GM12878 (cell line): ENCODE measurements around the gene MAST4. TPM values are rescaled to one million over a fixed set of nuclear protein-coding genes. Genes with fewer than 3 reads are reported as not detected.

ENCODE experiments used
- ATAC-seq: fragments of 200-7000 bp; cut with Tn5 transposase; 3 replicates; pipeline ENCODE4 v1.9.1; 2020; ENCODE audit warnings: mild to moderate bottlenecking, moderate library complexity
- BruUV-seq: library from RNA; stranded (reverse); fragments of 400-500 nt; replicated peaks from 2 replicates; lab custom pipeline; 2021; lab: Mats Ljungman, UMichigan
- CTCF ChIA-PET: fragments of 300-600 bp; sonication (Branson Sonifier 250); formaldehyde crosslinking; extraction: SDS; loops from one replicate; lab custom pipeline; 2021; ENCODE audit warnings: inconsistent platforms; lab: Yijun Ruan, JAX
- POLR2A ChIA-PET: fragments of 350-600 bp; formaldehyde crosslinking; extraction: SDS; loops from one replicate; lab custom pipeline; 2021; ENCODE audit warnings: inconsistent platforms; lab: Charles Lee
- RAD21 ChIA-PET: fragments of 300-600 bp; sonication (Branson Sonifier 250); formaldehyde crosslinking; loops from one replicate; lab custom pipeline; 2023; ENCODE audit warnings: antibody characterized with exemption; ENCODE audit not compliant: unreplicated experiment; lab: Charles Lee
- SMC1A ChIA-PET: fragments of 300-600 bp; sonication (Branson Sonifier 250); formaldehyde crosslinking; loops from one replicate; lab custom pipeline; 2023; ENCODE audit not compliant: unreplicated experiment, uncharacterized antibody; lab: Charles Lee
- DNase-seq: peaks from one replicate; pipeline ENCODE4 v3.0.0-alpha.2; 2011; ENCODE audit warnings: low read depth, low spot score
- FAIRE-seq: peaks from 3 replicates; lab custom pipeline; 2011; peaks lifted over from hg19 to GRCh38; lab: Jason Lieb, UNC
- H2AFZ ChIP-seq: 2 replicates; pipeline ENCODE4 v1.6.0; 2011; ENCODE audit warnings: low read depth, low read length, control low read depth; ENCODE audit not compliant: control insufficient read depth
- H3K27ac ChIP-seq: 2 replicates; pipeline ENCODE4 v1.5.1; 2011; ENCODE audit warnings: control low read depth; ENCODE audit not compliant: control insufficient read depth, insufficient read depth
- H3K27me3 ChIP-seq, 2 experiments: replicated peaks in 1 of 2; 2 replicates each; pipeline versions ENCODE4 v1.6.0 to v1.6.1; 2011; ENCODE audit warnings: low read length in 1 of 2; ENCODE audit not compliant: control insufficient read depth in 2 of 2, insufficient read depth in 2 of 2
- H3K36me3 ChIP-seq, 2 experiments: 2 replicates each; pipeline ENCODE4 v1.5.1; 2011; ENCODE audit warnings: low read length in 1 of 2; ENCODE audit not compliant: control insufficient read depth in 2 of 2, insufficient read depth in 2 of 2
- H3K4me1 ChIP-seq: 2 replicates; pipeline ENCODE4 v1.6.1; 2011; ENCODE audit warnings: mild to moderate bottlenecking, low read length, moderate library complexity, mixed read lengths; ENCODE audit not compliant: control insufficient read depth, insufficient read depth
- H3K4me2 ChIP-seq: 2 replicates; pipeline ENCODE4 v1.6.0; 2011; ENCODE audit warnings: control low read depth; ENCODE audit not compliant: control insufficient read depth, insufficient read depth
- H3K4me3 ChIP-seq: fragments of 200-600 bp; sonication (generic); 2 replicates; pipeline ENCODE4 v1.5.1; 2016
- H3K79me2 ChIP-seq: 2 replicates; pipeline ENCODE4 v1.6.0; 2011; ENCODE audit warnings: low read length; ENCODE audit not compliant: control insufficient read depth, insufficient read depth
- H3K9ac ChIP-seq: 2 replicates; pipeline ENCODE4 v1.8.0; 2011; ENCODE audit warnings: low read length, control low read depth, mixed read lengths; ENCODE audit not compliant: control insufficient read depth, insufficient read depth
- H3K9me3 ChIP-seq: replicated peaks from 3 replicates; pipeline ENCODE4 v1.5.1; 2011; ENCODE audit warnings: mild to moderate bottlenecking, low read length; ENCODE audit not compliant: control insufficient read depth, insufficient read depth
- H4K20me1 ChIP-seq: 2 replicates; pipeline ENCODE4 v1.6.0; 2011; ENCODE audit not compliant: control insufficient read depth, insufficient read depth
- ASH2L ChIP-seq: fragments of 300-600, 200-600 bp; sonication (generic); IDR thresholded peaks from 2 replicates; pipeline ENCODE4 v1.6.1; 2017; ENCODE audit warnings: low read depth, mild to moderate bottlenecking, borderline replicate concordance
- NBN ChIP-seq: fragments of 450-650 bp; IDR thresholded peaks from 2 replicates; pipeline ENCODE4 v1.6.1; 2016
- NR2C2 ChIP-seq: IDR thresholded peaks from 2 replicates; pipeline ENCODE4 v1.6.1; 2011; ENCODE audit warnings: borderline replicate concordance, low read depth; ENCODE audit not compliant: control insufficient read depth, insufficient read length
- SPI1 ChIP-seq: IDR thresholded peaks from 2 replicates; pipeline ENCODE4 v1.6.1; 2011; ENCODE audit warnings: low read depth, mild to moderate bottlenecking, low read length, moderate library complexity, borderline replicate concordance; ENCODE audit not compliant: insufficient read depth
- STAT3 ChIP-seq: IDR thresholded peaks from 2 replicates; pipeline ENCODE4 v1.6.1; 2011; ENCODE audit warnings: low read depth, low read length, improper control_type of control experiment
- SUPT20H ChIP-seq: IDR thresholded peaks from 2 replicates; pipeline ENCODE4 v1.6.1; 2011; ENCODE audit warnings: low read depth, mild to moderate bottlenecking, low read length, moderate library complexity, borderline replicate concordance; ENCODE audit not compliant: control insufficient read depth
- YBX1 ChIP-seq: fragments of 450-650 bp; IDR thresholded peaks from 2 replicates; pipeline ENCODE4 v1.6.1; 2016; ENCODE audit warnings: antibody characterized with exemption
- ZBED1 ChIP-seq: IDR thresholded peaks from 2 replicates; pipeline ENCODE4 v1.6.1; 2016; ENCODE audit warnings: borderline replicate concordance
- WGBS: methylation state at CpG from one replicate; pipeline ENCODE4 v1.1.6; 2016; ENCODE audit warnings: low lambda C conversion rate; ENCODE audit not compliant: insufficient replicate concordance, insufficient coverage; ENCODE audit errors: missing lambda C conversion rate; 5-methylcytosine and 5-hydroxymethylcytosine counted together
- in situ Hi-C: fragments of 300-500 bp; cut with MboI; formaldehyde crosslinking; loops from 9 replicates; pipeline ENCODE4 v1.14.3; 2018; ENCODE audit warnings: mixed read lengths
- intact Hi-C: fragments of 100-400 bp; cut with micrococcal nuclease; formaldehyde crosslinking; loops from one replicate; pipeline ENCODE4 v1.14.2; 2022; ENCODE audit not compliant: unreplicated experiment
- polyA plus RNA-seq, 11 experiments: library from polyadenylated mRNA; depleted of rRNA in 4 of 11; unstranded in 6 of 11; stranded (reverse) in 5 of 11; fragments of >200 nt; fragmentation: Nextera tagmentation in 4 of 11; fragmentation: Illumina TruSeq in 1 of 11; extraction: Ambion mirVana in 4 of 11; extraction: Trizol in 1 of 11; gene quantifications; 1 replicate in 1 of 11; 2 replicates in 10 of 11; pipeline versions ENCODE4 v1.2.1 to v1.2.3, GENCODE V29; 2011 to 2016; ENCODE audit warnings: inconsistent platforms in 2 of 11, missing spikeins in 2 of 11, low read depth in 1 of 11
- total RNA-seq, 4 experiments: library from RNA; depleted of rRNA in 3 of 4; stranded (reverse); fragments of >200 nt in 3 of 4; fragmentation: Illumina TruSeq in 1 of 4; extraction: Trizol in 1 of 4; gene quantifications; 2 replicates each; pipeline versions ENCODE4 v1.2.1 to v1.2.3, GENCODE V29; 2013 to 2021
- TF ChIP-seq, protein P1 (sequence below): fragments of 450-650 bp; IDR thresholded peaks from 2 replicates; pipeline ENCODE4 v1.6.1; 2018; ENCODE audit warnings: borderline replicate concordance, mild to moderate bottlenecking; ENCODE audit not compliant: partially characterized antibody
- TF ChIP-seq, protein P2 (sequence below): fragments of 450-650 bp; IDR thresholded peaks from 2 replicates; pipeline ENCODE4 v1.6.1; 2017; ENCODE audit warnings: antibody characterized with exemption, mild to moderate bottlenecking, moderate library complexity
- TF ChIP-seq, protein P3 (sequence below): IDR thresholded peaks from 2 replicates; pipeline ENCODE4 v1.6.1; 2011; ENCODE audit warnings: mild to moderate bottlenecking, low read depth, low read length, moderate library complexity; ENCODE audit not compliant: insufficient replicate concordance
- TF ChIP-seq, protein P4 (sequence below): fragments of 450-650 bp; formaldehyde crosslinking; IDR thresholded peaks from 2 replicates; pipeline ENCODE4 v1.4.0; 2022; ENCODE audit warnings: mild to moderate bottlenecking, moderate library complexity

MAST4 gene
- total and polyA plus RNA-seq, 10 of the 15 experiments (the other 5 are each of a cell fraction or from before 2014, with no cell fraction given) = 0.02 to 1.6 (median 0.29) TPM; not detected in 1

DNA sequence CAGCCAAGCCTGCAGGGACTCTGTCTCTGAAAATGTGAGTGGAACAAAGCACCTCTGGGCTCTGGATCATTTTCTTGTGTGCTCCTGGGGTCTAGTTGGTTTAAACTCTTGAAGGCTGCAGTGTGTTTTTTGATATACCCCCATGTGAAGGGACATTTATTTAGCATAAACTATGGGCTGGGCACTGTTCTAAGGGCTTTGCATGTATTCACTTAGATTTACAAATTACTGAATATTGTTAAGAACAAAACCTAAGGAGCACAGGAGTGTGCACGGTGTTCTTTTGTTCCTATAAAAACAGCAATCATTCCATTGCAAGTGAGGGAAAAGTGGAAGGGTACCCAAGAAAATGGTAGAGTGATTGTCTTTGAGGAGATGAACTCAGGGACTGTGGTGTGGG is 620.4 kb downstream of the MAST4 start:
- in situ Hi-C loops (loop anchor here (25.0 kb wide), 1 partner anchor 404 kb away; no protein-coding TSS in a partner anchor), intact Hi-C loops (loop anchor here (1.0 kb wide), 1 partner anchor 9 kb away; no protein-coding TSS in a partner anchor)
- 100% methylated on average over 1 of the region's 1 CpG for WGBS
- Histone ChIP-seq H3K27me3 (no peaks in the 10 kb centered on the region), H3K4me1 (peaks cover 18% of the 10 kb centered on the region), H3K79me2 (no peaks in the 10 kb centered on the region), H2AFZ (no peak overlapping the region), H3K4me3 (peak overlapping the region; percentile 37; the same call in 1 of the 2 replicates), H3K9ac (no peak overlapping the region), H3K4me2 (peak overlapping the region; percentile 84), H3K36me3 (no peaks in the 10 kb centered on the region), H3K9me3 (no peaks in the 10 kb centered on the region), H3K27ac (peak overlapping the region; percentile 45; the same call in 1 of the 2 replicates), H4K20me1 (no peaks in the 10 kb centered on the region)
- FAIRE-seq (peak; percentile 23), ATAC-seq (no peak), DNase-seq (no peak)
- BruUV-seq = no TSS peak
- ChIA-PET RAD21 (no interaction called here), POLR2A (no interaction called here), CTCF (interaction anchor here (1.5 kb wide), 1 partner anchor 61 kb away, joined by 10 read pairs; no protein-coding TSS in a partner anchor), SMC1A (no interaction called here)
- TF ChIP-seq, protein P1, sequence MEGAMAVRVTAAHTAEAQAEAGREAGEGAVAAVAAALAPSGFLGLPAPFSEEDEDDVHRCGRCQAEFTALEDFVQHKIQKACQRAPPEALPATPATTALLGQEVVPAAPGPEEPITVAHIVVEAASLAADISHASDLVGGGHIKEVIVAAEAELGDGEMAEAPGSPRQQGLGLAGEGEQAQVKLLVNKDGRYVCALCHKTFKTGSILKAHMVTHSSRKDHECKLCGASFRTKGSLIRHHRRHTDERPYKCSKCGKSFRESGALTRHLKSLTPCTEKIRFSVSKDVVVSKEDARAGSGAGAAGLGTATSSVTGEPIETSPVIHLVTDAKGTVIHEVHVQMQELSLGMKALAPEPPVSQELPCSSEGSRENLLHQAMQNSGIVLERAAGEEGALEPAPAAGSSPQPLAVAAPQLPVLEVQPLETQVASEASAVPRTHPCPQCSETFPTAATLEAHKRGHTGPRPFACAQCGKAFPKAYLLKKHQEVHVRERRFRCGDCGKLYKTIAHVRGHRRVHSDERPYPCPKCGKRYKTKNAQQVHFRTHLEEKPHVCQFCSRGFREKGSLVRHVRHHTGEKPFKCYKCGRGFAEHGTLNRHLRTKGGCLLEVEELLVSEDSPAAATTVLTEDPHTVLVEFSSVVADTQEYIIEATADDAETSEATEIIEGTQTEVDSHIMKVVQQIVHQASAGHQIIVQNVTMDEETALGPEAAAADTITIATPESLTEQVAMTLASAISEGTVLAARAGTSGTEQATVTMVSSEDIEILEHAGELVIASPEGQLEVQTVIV = no peak
- no peak for TF ChIP-seq NR2C2
- TF ChIP-seq ASH2L = no peak
- TF ChIP-seq, protein P2, sequence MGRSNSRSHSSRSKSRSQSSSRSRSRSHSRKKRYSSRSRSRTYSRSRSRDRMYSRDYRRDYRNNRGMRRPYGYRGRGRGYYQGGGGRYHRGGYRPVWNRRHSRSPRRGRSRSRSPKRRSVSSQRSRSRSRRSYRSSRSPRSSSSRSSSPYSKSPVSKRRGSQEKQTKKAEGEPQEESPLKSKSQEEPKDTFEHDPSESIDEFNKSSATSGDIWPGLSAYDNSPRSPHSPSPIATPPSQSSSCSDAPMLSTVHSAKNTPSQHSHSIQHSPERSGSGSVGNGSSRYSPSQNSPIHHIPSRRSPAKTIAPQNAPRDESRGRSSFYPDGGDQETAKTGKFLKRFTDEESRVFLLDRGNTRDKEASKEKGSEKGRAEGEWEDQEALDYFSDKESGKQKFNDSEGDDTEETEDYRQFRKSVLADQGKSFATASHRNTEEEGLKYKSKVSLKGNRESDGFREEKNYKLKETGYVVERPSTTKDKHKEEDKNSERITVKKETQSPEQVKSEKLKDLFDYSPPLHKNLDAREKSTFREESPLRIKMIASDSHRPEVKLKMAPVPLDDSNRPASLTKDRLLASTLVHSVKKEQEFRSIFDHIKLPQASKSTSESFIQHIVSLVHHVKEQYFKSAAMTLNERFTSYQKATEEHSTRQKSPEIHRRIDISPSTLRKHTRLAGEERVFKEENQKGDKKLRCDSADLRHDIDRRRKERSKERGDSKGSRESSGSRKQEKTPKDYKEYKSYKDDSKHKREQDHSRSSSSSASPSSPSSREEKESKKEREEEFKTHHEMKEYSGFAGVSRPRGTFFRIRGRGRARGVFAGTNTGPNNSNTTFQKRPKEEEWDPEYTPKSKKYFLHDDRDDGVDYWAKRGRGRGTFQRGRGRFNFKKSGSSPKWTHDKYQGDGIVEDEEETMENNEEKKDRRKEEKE = no peak
- no peak for TF ChIP-seq NBN
- TF ChIP-seq, protein P3, sequence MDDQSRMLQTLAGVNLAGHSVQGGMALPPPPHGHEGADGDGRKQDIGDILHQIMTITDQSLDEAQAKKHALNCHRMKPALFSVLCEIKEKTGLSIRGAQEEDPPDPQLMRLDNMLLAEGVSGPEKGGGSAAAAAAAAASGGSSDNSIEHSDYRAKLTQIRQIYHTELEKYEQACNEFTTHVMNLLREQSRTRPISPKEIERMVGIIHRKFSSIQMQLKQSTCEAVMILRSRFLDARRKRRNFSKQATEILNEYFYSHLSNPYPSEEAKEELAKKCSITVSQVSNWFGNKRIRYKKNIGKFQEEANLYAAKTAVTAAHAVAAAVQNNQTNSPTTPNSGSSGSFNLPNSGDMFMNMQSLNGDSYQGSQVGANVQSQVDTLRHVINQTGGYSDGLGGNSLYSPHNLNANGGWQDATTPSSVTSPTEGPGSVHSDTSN = no peak
- TF ChIP-seq SPI1 = no peak
- TF ChIP-seq STAT3 = no peak
- no peak for TF ChIP-seq YBX1
- TF ChIP-seq ZBED1 = no peak
- TF ChIP-seq, protein P4, sequence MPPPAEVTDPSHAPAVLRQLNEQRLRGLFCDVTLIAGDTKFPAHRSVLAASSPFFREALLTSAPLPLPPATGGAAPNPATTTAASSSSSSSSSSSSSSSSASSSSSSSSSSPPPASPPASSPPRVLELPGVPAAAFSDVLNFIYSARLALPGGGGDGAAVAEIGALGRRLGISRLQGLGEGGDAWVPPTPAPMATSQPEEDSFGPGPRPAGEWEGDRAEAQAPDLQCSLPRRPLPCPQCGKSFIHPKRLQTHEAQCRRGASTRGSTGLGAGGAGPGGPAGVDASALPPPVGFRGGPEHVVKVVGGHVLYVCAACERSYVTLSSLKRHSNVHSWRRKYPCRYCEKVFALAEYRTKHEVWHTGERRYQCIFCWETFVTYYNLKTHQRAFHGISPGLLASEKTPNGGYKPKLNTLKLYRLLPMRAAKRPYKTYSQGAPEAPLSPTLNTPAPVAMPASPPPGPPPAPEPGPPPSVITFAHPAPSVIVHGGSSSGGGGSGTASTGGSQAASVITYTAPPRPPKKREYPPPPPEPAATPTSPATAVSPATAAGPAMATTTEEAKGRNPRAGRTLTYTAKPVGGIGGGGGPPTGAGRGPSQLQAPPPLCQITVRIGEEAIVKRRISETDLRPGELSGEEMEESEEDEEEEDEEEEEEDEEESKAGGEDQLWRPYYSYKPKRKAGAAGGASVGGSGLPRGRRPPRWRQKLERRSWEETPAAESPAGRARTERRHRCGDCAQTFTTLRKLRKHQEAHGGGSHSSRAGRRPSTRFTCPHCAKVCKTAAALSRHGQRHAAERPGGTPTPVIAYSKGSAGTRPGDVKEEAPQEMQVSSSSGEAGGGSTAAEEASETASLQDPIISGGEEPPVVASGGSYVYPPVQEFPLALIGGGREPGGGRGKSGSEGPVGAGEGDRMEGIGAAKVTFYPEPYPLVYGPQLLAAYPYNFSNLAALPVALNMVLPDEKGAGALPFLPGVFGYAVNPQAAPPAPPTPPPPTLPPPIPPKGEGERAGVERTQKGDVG (CRISPR knock-in tag) = no peak
- no peak for TF ChIP-seq SUPT20H
